ENCODE results near the gene LRRC4B.
A peak's percentile ranks its signal among the peaks of the same experiment; 100 is the strongest.

Gene LRRC4B

GRCh38 chr19:50492303-50493052, 75.8 kb downstream of the LRRC4B start:
- intact Hi-C loops (cut with micrococcal nuclease): no loop called here
- Mint-ChIP-seq H3K4me1 (ENCODE audit: low read depth) (peaks cover 63% of the 10 kb centered on the region), H3K27ac (peak overlapping the region; percentile 57), H3K4me3 (peak overlapping the region; percentile 46), H3K9me3 (peaks cover 11% of the 10 kb centered on the region), H3K27me3 (peaks cover 16% of the 10 kb centered on the region), H3K36me3 (ENCODE audit: low read depth) (peaks cover 6% of the 10 kb centered on the region)

- Mint-ChIP-seq H3K4me3 (no peak overlapping the region), H3K4me1 (ENCODE audit: low read depth) (peaks cover 69% of the 10 kb centered on the region), H3K27me3 (peaks cover 14% of the 10 kb centered on the region), H3K27ac (peak overlapping the region; percentile 57), H3K9me3 (peaks cover 14% of the 10 kb centered on the region), H3K36me3 (ENCODE audit: low read depth) (peaks cover 6% of the 10 kb centered on the region)
- intact Hi-C loops (cut with micrococcal nuclease): no loop called here
Measured at GRCh38 chr19:50490991-50491472, 77.2 kb downstream of the LRRC4B start.

GRCh38 chr19:50490411-50490811, 77.8 kb downstream of the LRRC4B start:
- H3K9me3 Mint-ChIP-seq: peaks cover 14% of the 10 kb centered on the region
- H3K36me3 Mint-ChIP-seq (ENCODE audit: low read depth): peaks cover 12% of the 10 kb centered on the region
- peaks cover 14% of the 10 kb centered on the region for H3K27me3 Mint-ChIP-seq
- intact Hi-C loops (cut with micrococcal nuclease): no loop called here
- peak overlapping the region; percentile 57 for H3K27ac Mint-ChIP-seq
- H3K4me3 Mint-ChIP-seq: no peak overlapping the region
- peaks cover 73% of the 10 kb centered on the region for H3K4me1 Mint-ChIP-seq (ENCODE audit: low read depth)

GRCh38 chr19:50489461-50490011, 78.7 kb downstream of the LRRC4B start:
- peaks cover 14% of the 10 kb centered on the region for H3K9me3 Mint-ChIP-seq
- intact Hi-C loops (cut with micrococcal nuclease): no loop called here
- H3K4me1 Mint-ChIP-seq (ENCODE audit: low read depth): peaks cover 76% of the 10 kb centered on the region
- H3K27ac Mint-ChIP-seq: peak overlapping the region; percentile 83
- H3K36me3 Mint-ChIP-seq (ENCODE audit: low read depth): peaks cover 21% of the 10 kb centered on the region
- peaks cover 5% of the 10 kb centered on the region for H3K27me3 Mint-ChIP-seq
- peak overlapping the region; percentile 32 for H3K4me3 Mint-ChIP-seq

GRCh38 chr19:50488389-50489194, 79.6 kb downstream of the LRRC4B start:
- Mint-ChIP-seq H3K27ac (peak overlapping the region; percentile 83), H3K27me3 (peaks cover 3% of the 10 kb centered on the region), H3K9me3 (peaks cover 14% of the 10 kb centered on the region), H3K4me1 (ENCODE audit: low read depth) (peaks cover 67% of the 10 kb centered on the region), H3K36me3 (ENCODE audit: low read depth) (peaks cover 27% of the 10 kb centered on the region), H3K4me3 (peak overlapping the region; percentile 62)
- intact Hi-C loops (cut with micrococcal nuclease): no loop called here

- peaks cover 58% of the 10 kb centered on the region for H3K4me1 Mint-ChIP-seq (ENCODE audit: low read depth)
Measured at GRCh38 chr19:50486823-50487515, 81.3 kb downstream of the LRRC4B start.

GRCh38 chr19:50485284-50485955, 82.8 kb downstream of the LRRC4B start:
- Mint-ChIP-seq H3K27ac (no peak overlapping the region), H3K36me3 (ENCODE audit: low read depth) (peaks cover 55% of the 10 kb centered on the region), H3K9me3 (peaks cover 14% of the 10 kb centered on the region), H3K4me3 (no peak overlapping the region), H3K4me1 (ENCODE audit: low read depth) (peaks cover 48% of the 10 kb centered on the region), H3K27me3 (no peaks in the 10 kb centered on the region)
- intact Hi-C loops (cut with micrococcal nuclease): no loop called here

More at GRCh38 chr19:50486823-50487515, 81.3 kb downstream of the LRRC4B start:
- Mint-ChIP-seq H3K27ac (peak overlapping the region; percentile 83), H3K9me3 (peaks cover 14% of the 10 kb centered on the region), H3K36me3 (ENCODE audit: low read depth) (peaks cover 44% of the 10 kb centered on the region), H3K4me3 (peak overlapping the region; percentile 8), H3K27me3 (peaks cover 3% of the 10 kb centered on the region)
- intact Hi-C loops (cut with micrococcal nuclease): no loop called here

- no peak overlapping the region for H3K4me3 Mint-ChIP-seq
- H3K36me3 Mint-ChIP-seq (ENCODE audit: low read depth): peaks cover 77% of the 10 kb centered on the region
- intact Hi-C loops (cut with micrococcal nuclease): no loop called here
- no peaks in the 10 kb centered on the region for H3K27me3 Mint-ChIP-seq
- H3K27ac Mint-ChIP-seq: no peak overlapping the region
- peaks cover 26% of the 10 kb centered on the region for H3K4me1 Mint-ChIP-seq (ENCODE audit: low read depth)
- peaks cover 7% of the 10 kb centered on the region for H3K9me3 Mint-ChIP-seq
Measured at GRCh38 chr19:50482916-50483315, 85.3 kb downstream of the LRRC4B start.

DNA sequence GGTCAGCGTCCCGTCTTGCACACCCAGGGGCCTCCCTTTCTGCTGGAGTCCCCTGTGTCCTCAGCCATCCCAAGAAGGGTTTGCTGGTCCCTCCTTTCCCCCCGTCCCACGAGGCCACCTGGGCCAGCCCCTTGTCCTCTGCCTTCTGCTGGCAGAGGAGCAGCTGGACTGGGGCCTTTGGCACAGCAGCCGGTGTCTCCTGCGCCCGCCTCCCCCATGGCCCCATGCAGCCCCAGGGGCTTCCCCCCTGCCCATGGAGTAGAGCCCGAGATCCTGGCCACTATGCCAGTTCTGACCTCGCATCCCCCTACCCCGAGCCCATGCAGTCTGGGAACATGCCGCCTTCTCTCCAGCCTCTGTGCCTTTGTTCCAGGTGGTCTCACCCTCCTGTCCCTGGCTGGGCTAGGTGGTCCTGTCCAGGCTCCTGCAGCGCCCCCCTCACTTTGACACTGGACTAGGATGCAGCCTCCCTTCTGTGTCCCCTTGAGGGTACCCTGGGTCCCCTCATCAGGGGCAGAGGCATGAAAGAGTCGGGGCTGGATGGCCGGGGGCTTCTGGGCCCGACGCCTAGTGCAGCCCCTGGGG, 85.9 kb downstream of the LRRC4B start:
- intact Hi-C loops (cut with micrococcal nuclease): no loop called here
- H3K9me3 Mint-ChIP-seq: peaks cover 2% of the 10 kb centered on the region
- H3K4me3 Mint-ChIP-seq: no peak overlapping the region
- H3K27me3 Mint-ChIP-seq: no peaks in the 10 kb centered on the region
- H3K4me1 Mint-ChIP-seq (ENCODE audit: low read depth): peaks cover 26% of the 10 kb centered on the region
- H3K36me3 Mint-ChIP-seq (ENCODE audit: low read depth): peaks cover 83% of the 10 kb centered on the region
- no peak overlapping the region for H3K27ac Mint-ChIP-seq

- H3K27me3 Mint-ChIP-seq: no peaks in the 10 kb centered on the region
- H3K27ac Mint-ChIP-seq: peak overlapping the region; percentile 11
- H3K4me1 Mint-ChIP-seq (ENCODE audit: low read depth): peaks cover 25% of the 10 kb centered on the region
- H3K9me3 Mint-ChIP-seq: no peaks in the 10 kb centered on the region
- H3K4me3 Mint-ChIP-seq: no peak overlapping the region
- intact Hi-C loops (cut with micrococcal nuclease): no loop called here
- H3K36me3 Mint-ChIP-seq (ENCODE audit: low read depth): peaks cover 89% of the 10 kb centered on the region
Measured at GRCh38 chr19:50481351-50482149, 86.7 kb downstream of the LRRC4B start.

DNA sequence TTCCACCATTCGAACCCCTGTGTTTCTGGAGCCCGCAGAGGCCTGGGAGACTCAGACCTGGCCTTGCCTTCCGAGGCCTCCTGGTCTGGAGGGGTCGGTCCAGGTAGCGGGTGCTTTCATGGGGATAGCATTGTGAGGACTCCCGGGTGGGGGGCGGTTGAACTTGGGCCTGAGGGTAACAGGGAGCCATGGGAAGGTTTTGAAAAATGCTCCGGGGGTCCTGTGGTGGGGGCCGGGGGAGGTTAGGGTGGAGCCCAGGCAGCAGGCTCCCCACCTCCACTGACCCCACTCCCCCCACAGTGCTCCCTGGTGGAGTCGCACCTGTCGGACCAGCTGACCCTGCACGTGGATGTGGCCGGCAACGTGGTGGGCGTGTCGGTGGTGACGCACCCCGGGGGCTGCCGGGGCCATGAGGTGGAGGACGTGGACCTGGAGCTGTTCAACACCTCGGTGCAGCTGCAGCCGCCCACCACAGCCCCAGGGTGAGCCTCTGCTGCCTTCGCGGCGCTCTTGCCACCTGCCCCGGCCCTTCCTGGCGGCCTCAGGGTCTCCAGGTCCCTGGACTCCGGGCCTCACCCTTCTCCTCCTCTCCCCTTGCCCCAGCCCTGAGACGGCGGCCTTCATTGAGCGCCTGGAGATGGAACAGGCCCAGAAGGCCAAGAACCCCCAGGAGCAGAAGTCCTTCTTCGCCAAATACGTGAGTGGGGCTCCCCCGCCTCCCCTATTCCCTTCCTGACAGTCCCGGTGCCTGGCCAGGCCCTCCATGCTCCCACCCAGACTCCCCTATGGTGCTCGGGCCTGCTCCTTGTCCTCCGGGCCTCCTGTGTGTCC, 87.7 kb downstream of the LRRC4B start:
- Mint-ChIP-seq H3K36me3 (ENCODE audit: low read depth) (peaks cover 89% of the 10 kb centered on the region), H3K4me3 (no peak overlapping the region)

More for the DNA sequence above, 87.7 kb downstream of the LRRC4B start:
- Mint-ChIP-seq H3K27me3 (peaks cover under 1% of the 10 kb centered on the region), H3K9me3 (no peaks in the 10 kb centered on the region), H3K27ac (peak overlapping the region; percentile 11), H3K4me1 (ENCODE audit: low read depth) (peaks cover 26% of the 10 kb centered on the region)
- intact Hi-C loops (cut with micrococcal nuclease): no loop called here

All from dendritic cell treated with granulocyte-macrophage colony-stimulating factor and Interleukin-4, amounts not matched to agents 40 ng/mL and 50 ng/mL, for 4 days (primary cell).